GM18861 (cell line): ENCODE data around the gene SDK1.
"Not testable (repeated sequence)": the region's sequence is repeated elsewhere in the genome, so short reads cannot be mapped to it uniquely, and the experiment has no call there.

ENCODE experiments used
- ATAC-seq: cut with Tn5 transposase; IDR thresholded peaks from one replicate; pipeline ENCODE4 v1.9.1; 2021; ENCODE audit not compliant: unreplicated experiment

The SDK1 gene

DNA sequence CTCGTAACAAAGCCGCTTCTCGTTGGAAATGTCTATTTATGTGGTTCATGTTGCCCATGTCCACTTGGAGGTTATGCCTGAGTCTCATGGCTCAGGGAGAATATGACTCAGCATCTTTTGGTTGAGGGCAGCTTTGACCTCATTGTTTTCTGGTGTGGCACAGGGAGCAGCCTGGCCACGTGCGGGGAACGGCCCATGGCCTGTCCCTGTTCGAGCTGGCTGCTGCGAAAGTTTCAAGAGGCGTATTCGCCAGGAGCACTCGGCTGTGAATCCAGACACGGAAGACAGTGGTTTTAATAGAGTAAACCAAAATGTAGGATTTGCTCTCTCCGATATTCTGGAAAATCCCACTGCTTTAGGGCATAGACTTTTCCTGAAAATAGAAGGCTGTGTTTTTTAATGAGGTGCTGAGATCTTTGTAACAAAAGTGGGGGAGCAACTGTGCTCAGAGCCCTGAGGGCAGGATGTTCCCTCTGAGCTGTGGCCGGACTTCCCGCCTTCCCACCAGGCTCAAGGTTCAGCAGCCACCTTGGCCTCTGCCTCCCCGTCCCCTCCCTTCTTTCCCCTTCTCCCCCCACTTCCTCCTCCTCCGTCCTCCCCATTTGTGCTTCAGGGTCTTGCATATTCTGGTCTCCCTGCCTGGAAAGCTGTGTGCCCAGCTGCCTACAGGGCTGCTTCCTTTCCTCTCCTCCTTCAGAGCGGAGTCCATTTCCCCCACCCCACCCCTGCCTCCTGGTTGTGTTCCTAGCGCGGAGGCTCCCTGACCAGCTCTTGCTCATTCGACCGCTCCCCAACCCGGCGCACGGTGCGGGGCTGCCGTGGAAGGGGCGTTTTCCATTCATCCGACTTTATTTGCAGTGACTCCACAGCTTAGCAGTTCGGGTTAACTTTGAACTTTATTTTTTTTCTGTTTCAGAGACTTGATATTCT, 642.0 kb downstream of the SDK1 start:
- no peak for ATAC-seq

DNA sequence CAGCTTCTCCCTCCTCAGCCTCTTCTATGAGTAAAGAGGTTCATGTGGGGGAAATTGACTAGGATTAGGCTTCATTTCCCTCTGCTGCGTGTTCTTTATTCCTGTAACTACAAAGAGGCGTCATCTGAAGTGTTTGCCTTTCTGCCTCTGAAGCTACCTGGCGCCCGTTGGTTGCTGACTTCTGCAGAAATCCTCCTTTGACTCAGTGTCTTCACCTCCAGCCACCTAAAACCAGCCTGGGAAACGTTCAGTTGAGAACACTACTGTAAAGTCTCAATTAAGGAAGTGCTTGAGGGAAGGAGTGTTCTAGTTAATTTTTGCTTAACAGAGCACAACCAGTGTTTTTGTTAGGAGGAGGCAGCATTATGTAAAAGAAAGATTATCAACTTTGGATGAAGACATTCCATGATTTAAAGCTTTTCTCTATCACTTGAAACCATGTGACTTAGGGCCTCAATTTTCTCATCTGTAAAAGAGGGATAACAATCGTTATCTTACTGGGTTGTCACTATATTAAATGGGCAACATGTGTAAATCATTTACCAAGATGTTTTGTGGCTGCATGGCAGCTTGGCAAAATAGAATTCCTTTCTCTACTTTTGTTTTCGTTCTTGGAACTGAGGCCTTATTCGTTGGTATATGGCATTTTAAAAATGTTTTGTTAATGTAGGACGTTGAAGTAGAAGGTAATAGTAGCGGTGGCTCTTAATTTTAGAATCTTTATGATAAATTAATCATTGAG, 642.9 kb downstream of the SDK1 start:
- no peak for ATAC-seq

DNA sequence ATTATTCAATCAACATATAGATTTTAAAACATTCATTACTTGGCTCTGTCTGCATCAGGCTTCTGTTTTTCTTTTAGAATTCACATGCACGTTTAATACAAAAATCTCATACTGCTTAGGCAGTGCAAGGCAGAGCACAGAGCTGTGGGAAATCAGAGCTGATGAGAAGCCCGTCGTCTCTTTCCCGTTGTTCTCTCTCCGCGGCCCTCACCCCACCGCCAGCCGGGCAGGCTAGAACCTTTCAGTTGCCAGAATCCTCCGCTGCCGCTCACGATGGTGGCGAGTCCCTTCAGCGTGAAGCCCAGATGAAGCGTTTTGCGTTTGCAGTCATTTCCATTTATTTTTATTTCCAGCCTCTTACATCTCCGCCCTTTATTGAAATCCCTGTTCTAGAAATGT, 648.2 kb downstream of the SDK1 start:
- ATAC-seq: no peak

DNA sequence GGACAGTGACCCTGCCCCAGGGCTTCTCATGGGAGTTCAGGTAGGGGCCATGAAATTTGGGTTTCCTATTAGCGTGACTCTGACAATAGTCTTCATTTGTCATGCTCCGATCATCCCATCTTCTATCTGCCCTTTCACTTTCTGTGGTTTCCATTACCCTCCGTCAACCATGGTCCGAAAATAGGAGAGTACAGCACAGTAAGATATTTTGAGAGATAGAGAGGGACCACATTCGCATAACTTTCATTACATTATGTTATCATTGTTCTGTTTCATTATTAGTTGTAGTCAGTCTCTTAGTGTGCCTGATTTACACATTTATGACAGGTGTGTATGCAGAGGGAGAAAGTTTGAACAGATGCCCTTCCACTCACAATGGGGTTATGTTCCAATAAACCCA, 649.2 kb downstream of the SDK1 start:
- peak; percentile 83 for ATAC-seq

DNA sequence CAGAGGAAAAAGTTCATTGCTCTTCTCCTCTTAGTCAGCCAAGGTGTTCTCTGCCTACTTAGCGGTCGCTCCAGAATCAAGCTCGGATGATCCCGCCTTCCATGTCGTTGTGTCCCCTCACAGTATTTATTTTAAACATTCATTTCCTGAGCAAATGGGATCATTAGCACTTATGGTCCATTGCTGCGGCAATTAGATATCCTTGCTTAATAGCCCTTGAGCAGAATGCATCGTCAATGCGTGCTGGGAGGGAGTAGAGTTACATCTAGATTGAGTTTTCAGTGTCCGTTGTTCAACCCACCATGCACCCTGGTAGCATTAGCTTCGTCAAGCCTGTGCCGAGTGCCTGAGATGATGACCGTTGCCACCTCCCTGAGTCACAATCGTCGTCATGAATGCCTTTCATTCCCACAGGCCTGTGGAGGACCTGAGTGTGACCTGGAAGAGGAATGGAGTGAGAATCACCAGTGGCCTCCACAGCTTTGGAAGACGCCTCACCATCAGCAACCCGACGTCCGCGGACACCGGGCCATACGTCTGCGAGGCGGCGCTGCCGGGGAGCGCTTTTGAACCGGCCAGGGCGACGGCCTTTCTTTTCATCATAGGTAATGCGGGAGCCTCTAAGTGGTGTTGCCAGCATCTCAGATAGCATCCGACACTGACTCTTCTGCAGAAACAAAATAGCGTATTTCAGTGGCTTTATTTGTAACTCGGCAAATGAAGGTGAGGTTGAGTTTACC, 650.4 kb downstream of the SDK1 start:
- no peak for ATAC-seq

DNA sequence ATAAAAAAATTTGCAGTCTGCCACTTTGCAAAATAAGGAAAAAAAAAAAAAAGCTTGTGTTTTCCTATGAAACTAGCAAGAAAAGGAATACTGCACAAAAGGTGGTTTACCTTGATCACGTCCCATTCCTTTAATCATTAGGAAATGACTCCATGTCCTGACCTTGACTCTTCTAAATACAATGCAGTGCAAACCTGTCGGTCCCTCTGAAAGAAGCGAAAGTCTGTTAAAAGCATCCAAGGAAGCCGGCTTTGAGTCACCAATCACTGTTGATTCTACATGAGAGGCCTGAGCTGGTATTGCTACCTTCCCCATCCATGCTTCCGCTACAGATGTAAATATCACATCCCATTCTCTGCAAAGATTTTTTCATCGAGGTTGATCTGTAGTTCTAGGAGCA, 652.1 kb downstream of the SDK1 start:
- no peak for ATAC-seq

DNA sequence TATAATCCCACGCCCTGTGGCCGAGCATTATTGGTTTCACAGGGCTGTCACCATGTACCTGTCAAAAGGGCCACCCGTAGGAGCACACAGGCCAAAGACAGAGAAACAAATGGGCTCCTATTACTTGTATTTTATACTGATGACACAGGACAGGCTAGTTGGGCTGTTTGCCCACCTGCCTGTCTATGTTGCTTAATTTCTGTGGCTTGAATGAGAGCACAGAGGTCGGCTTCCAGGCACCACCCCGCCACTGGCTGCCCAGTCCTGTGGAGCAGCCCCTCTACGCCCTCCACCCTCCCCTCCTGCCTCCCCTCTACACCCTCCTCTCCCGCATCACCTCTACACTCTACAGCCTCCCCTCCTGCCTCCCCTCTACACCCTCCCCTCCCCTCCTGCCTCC, 652.9 kb downstream of the SDK1 start:
- ATAC-seq: no peak

DNA sequence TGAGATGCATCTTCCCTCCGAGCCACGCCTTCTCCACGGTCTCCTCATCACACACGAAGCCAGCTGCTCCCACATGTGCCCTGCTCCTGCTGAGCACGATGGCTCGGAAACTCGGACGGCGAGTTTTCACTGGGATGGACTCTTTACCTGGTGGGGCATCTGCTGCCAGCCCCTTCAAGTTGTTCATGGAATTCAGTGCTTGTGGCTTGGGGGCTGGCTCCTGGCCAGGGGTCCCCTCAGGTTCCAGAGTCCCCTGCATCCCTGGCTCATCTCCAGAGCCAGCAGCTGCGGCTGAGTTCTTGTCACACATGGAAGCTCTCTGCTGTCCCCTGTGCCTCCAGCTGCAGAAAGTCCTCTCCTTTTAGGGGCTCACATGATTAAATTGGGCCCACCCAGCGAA, 654.0 kb downstream of the SDK1 start:
- no peak for ATAC-seq

DNA sequence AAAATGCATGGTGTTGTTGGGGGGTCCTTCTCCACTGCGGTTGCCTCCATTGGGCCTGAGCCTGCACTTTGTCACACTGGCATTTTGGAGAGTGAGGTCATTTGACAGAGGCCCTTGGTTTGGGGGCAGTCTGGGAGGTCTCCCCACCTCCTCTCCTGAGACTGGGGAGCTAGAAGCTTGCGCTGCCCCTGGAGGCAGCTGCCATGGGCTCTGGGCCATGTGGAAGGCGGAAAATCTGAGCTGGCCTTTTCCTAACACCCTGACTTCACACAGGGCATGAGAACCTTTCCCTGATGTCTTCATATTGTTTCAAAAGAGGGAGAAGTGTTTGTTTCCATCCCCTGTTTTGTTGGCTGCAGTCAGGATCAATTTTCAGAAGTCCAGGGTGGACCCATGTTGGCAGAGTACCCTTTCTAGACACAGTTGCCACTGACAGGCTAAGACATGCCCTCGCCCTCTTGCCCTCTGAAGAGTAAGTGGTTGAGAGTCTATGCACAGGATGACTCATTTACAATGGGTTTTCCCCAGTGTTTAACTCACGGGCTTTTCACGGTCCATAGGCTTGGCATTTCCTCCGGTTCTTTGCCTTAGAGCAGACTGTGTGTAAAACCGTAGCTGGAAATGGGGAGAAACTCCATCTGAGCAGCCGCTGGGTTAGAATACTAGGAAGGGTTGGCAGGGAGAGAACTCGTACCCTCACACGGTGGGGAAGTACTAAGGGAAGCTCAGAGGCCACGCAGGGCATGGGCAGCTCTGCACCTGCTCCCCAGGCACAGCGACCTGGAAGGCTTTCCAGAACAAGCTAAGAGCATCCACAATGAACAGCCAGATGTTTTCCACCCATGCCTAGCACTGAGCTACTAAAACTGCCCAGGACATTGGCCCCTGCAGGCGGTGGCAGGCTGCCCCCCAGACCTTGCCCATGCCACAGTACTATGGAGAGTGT, 655.0 kb downstream of the SDK1 start:
- ATAC-seq: peak; percentile 70

DNA sequence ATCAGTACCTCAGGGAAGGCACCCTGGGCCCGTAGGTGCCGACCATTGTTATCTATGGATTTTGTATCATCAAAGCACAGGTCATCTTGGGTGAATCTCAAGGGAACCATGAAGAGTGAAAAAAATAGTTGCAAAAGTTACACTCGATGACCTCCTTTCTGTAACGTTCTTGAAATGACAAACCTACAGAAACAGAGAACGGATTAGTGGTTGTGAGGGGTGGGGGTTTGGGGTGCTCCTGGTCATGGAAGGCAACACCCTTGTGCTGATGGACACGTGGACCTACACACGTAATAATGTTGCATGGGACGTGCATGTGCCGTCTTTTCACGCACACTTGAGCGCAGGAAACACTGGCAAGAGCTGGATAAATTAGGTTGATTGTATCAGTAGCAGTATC, 655.9 kb downstream of the SDK1 start:
- ATAC-seq: peak; percentile 65

DNA sequence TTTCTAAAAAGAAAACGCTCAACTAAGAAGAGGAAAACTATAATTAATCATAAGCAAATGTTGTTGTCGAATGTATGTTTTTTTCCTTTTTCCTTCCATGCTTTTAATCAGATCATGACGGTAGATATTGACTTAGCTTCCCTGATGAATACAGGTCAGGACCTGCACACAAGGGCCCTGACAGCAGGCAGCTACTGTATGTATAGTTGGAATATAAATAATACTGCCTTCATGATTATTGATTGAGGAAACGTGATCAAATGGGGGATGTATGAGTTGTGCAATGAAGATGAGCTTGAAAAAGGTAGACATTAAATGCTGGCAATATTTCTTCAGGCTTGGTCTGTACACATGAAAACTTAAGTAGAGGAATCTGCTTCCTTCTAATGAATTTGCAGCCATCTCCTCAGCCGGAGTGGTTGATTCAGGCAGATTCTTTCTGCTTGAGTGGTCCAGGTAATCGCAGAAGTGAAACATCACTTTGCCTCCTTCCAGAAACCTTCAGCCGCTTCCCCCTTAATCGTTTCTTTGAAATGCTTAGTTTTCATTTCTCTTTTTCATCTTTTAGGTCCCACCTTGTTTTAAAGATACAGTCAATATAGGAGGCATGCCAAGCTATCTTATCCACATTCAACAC, 656.5 kb downstream of the SDK1 start:
- ATAC-seq: no peak

DNA sequence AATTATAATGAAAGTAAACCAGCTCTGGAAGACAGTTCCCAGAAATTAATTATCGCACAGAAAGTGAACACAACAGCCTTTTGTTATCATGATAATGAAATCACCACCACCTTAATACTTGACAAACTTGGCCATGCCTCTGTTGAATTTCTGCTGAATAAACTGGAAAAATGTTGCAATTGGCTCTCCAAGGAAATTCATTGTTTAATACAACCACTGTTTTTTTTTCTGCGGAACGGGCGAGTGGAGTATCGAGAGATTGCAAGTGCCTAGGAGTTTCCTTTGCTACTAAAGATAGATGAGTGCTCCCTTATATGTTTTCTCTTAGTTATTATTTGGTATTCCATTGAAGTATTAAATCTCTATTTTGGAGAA, 657.0 kb downstream of the SDK1 start:
- ATAC-seq: no peak

DNA sequence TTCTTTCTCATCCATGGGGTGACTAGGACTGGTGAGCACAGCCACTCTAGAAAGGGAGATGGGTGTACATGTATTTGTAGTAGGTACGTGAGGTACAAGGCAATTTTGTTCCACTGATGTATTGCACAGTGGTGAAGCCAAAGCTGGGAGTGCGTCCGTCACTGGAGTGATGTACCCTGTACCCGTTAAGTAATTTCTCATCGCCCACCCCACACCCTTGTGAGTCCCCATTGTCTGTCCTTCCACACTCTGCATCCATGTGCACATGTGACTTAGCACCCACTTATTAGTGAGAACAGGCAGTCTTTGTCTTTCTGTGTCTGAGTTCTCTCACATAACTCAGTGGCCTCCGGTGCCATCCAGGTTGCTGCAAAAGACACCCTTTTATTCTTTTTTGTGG, 658.3 kb downstream of the SDK1 start:
- ATAC-seq: no peak

DNA sequence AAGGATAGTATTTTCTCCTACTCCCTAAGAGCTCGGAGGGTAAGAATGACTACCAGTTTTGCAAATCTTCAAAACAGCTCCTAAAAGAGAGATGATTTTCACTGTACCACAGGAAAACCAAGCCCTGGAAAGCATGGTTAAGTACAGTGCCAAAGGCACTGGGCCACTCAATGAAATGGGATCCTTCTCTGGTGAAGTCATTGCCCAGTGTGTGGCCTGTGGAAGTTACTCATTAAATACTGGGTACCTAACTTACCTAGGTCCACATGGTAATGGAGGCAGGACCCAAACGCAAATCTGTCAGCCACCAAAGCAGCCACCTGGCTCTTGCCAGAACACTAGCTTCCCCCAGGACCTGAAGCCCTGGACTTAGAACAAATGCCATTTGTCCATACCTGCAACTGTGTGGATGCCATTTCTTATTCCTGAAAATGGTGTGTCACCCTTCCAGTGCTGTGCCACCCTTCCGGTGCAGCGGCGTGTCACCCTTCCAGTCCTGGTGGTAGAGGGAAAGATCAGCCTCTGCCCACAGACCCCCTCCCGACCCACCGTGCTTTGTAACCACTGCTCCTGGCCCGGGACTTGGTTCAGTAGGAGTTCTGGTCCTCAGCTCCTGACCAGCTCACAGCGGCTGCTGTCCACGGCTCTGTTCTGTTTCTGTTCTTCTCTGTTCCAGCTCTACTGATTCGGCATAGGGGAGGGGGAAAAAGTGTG, 659.2 kb downstream of the SDK1 start:
- no peak for ATAC-seq

DNA sequence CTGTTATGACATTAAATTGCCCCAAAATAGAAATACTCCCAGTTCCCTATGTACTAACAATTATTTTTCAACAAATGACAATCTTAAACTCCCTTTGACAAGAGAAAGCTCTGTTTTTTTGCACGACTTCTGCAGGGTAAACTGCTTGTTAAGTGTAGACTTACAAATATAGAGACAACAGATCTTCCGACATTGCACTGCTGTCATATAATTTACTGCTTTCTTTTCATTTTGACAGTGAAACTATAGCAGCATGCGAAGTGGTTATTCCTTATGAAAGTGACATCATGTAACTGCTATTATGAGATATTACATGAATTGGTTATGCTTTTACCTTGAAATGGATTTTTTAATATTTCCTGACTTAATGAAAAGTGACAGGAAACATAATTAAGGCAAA, 659.9 kb downstream of the SDK1 start:
- no peak for ATAC-seq

DNA sequence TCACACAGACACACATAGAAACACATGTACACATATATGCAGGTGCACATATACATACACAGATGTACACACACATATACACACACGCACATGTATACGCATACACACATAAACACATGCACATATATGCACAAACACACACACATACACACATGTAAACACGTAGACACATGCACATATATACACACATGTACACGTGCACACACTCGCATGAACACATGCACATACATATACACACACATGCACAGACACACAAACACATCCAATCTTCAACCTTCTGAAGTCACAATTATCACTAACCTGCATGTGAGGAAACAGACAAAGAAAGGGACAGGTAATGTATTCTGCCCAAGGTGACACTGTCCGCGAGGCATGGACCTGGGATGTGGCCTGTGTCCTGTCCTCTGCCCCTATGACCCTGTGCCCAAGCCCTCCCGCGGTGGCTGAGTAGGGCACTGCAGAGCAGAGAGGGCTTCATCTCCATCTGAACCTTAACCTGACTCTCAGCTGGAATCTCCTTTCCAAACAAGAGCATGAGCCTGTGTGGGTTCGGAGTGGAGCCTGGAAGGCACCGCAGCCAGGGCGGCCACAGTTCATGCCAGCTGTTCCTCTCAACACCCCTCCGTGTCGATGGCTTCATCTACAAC, 660.9 kb downstream of the SDK1 start:
- no peak for ATAC-seq

DNA sequence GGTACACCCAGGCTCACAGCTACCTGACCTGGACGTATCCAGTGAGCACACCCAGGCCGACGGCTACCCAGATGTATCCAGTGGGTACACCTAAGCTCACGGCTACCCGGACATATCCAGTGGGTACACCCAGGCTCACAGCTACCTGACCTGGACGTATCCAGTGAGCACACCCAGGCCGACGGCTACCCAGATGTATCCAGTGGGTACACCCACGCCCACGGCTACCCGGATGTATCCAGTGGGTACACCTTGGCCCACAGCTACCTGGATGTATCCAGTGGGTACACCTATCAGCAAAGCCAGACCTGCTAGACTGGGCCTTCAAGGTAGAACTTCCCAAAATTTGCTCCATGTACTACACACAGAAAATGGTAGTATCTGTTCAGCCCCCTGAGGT, 662.7 kb downstream of the SDK1 start:
- not testable (repeated sequence) for ATAC-seq

DNA sequence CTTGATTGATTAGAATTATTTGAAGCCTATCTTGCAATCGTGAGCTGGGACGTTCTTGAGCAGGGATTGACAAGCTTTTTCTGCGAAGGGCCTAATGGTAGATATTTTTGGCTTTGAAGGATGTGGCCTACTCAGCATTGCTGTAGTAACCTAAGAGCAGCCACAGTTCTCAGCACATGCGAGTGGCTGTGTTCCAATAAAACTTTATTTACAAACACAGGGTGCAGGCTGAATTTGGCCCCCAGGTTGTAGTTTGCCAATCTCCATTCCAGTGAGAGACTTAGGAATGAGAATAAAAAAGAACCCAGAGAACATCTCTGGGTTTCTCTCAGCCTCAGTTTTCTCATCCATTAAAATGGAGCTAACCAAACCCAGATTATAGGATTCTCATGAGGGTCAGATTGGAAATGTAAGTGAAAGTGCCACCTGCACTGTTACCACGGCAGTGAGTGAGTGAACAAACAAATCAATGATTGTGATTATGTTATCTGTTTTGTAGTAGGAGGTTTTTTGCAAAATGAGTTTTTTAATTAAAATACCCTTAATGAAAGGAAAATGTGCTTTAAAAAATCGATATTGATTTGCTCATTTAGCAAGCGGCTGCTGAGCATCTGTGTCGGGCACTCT, 664.0 kb downstream of the SDK1 start:
- no peak for ATAC-seq
